Choroid plexus epithelial cell (primary cell): ENCODE results near the gene CCPG1.

Experiments
- DNase-seq: peaks from one replicate; pipeline ENCODE4 v3.0.0-alpha.2; 2010; ENCODE audit warnings: low read depth
- H3K4me3 ChIP-seq: 2 replicates; pipeline ENCODE4 v1.5.1; 2011; ENCODE audit warnings: low read depth, mild to moderate bottlenecking, control low read depth, low read length, moderate library complexity
- TF ChIP-seq, protein P1 (sequence below): conservative IDR thresholded peaks from 2 replicates; pipeline ENCODE4 v1.5.1; 2011; ENCODE audit warnings: low read depth, mild to moderate bottlenecking, control low read depth, inconsistent platforms, low read length, moderate library complexity

CCPG1 gene

DNA sequence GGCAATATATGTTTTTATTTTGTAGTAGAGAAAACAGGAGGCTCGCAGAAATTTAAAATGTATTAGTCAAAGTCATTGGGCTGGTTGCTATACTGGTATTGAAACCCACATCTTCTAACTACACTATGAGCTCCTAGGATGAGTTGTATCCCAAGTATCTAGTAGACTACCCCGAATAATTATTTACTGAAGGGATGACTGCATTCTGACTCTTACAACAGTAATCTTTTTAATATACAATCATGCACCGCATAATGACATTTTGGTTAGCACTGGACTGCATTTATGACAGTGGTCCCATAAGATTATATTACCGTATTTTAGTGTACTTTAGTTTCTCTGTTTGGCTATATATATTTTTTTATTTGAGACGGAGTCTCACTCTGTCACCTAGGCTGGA is 73.8 kb downstream of the CCPG1 start:
- TF ChIP-seq, protein P1, sequence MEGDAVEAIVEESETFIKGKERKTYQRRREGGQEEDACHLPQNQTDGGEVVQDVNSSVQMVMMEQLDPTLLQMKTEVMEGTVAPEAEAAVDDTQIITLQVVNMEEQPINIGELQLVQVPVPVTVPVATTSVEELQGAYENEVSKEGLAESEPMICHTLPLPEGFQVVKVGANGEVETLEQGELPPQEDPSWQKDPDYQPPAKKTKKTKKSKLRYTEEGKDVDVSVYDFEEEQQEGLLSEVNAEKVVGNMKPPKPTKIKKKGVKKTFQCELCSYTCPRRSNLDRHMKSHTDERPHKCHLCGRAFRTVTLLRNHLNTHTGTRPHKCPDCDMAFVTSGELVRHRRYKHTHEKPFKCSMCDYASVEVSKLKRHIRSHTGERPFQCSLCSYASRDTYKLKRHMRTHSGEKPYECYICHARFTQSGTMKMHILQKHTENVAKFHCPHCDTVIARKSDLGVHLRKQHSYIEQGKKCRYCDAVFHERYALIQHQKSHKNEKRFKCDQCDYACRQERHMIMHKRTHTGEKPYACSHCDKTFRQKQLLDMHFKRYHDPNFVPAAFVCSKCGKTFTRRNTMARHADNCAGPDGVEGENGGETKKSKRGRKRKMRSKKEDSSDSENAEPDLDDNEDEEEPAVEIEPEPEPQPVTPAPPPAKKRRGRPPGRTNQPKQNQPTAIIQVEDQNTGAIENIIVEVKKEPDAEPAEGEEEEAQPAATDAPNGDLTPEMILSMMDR = no peak
- DNase-seq = no peak
- H3K4me3 ChIP-seq = no peak overlapping the region

DNA sequence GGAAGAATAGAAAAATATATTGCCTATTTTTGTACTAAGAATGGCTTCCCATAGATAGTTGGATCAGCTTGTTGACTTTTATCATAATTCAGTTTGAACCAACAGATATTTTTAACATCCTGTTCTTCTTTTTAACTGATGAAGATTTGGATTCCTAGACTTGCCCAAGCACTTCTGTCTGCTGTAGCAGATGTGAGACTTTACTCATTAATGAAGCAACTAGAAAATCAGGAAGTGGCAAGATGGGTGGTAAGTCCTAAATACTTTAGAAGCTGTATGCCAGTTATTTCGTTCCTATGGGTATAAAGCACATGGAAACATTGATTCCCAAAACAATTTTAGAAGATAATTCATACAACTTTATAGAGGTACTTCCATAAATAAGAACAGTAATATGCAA is 80.8 kb downstream of the CCPG1 start:
- TF ChIP-seq, protein P1 = no peak
- no peak overlapping the region for H3K4me3 ChIP-seq
- DNase-seq = no peak

DNA sequence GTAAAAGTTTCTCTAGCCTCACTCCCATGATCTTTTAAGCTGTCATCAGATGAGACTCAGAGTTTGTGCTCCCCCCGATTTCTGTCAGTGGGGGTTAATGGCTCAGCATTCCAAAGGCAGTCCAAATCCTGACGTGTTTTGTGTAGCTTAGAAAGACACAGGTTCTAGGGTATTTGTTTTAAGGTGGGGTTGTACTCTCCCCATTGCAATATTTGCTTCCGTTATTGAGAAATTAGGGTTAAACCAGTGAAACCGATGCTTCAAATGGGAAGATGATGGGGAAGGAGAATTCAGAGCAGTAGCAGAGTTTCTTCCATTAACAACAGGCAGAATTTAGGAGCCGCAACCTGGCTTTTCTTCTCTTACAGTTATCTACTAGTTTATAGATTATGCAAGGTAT is 85.7 kb downstream of the CCPG1 start:
- TF ChIP-seq, protein P1 = no peak

DNA sequence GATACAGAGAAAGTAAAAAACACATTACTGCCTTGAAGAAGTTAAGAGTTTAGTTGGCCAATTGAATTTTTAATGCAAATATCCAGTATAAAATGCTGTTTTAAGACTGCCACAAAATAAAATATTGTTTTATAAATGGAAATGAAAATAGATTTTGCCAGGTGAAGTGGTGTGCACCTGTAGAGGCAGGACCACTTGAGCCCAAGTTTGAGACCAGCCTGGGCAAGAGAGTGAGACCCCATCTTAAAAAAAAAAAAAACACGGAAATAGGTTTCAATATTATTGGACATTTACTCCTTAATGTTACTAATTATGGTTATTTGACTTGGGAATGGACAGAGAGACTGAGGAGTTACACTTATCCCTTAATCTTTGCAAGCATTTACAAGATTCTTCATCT is 87.2 kb downstream of the CCPG1 start:
- TF ChIP-seq, protein P1 = no peak
- DNase-seq = no peak
- no peak overlapping the region for H3K4me3 ChIP-seq

More for the DNA sequence above, 85.7 kb downstream of the CCPG1 start:
- DNase-seq = no peak
- no peak overlapping the region for H3K4me3 ChIP-seq

DNA sequence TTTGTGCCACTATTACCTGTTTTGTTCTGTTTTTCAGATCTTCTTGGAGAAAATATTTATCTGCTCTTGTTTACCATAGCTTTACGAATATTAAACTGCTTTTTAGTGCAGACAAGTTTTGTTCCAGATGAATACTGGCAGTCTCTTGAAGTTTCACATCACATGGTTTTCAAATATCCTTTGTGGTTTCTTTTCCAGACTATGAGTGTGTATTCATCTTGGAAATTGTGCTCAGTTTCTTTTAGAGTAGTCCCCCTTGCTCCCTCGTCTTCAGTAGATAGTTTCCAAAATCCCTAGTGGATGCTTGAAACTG is 88.0 kb downstream of the CCPG1 start:
- peak overlapping the region; percentile 95 for H3K4me3 ChIP-seq
- DNase-seq = peak; percentile 34

DNA sequence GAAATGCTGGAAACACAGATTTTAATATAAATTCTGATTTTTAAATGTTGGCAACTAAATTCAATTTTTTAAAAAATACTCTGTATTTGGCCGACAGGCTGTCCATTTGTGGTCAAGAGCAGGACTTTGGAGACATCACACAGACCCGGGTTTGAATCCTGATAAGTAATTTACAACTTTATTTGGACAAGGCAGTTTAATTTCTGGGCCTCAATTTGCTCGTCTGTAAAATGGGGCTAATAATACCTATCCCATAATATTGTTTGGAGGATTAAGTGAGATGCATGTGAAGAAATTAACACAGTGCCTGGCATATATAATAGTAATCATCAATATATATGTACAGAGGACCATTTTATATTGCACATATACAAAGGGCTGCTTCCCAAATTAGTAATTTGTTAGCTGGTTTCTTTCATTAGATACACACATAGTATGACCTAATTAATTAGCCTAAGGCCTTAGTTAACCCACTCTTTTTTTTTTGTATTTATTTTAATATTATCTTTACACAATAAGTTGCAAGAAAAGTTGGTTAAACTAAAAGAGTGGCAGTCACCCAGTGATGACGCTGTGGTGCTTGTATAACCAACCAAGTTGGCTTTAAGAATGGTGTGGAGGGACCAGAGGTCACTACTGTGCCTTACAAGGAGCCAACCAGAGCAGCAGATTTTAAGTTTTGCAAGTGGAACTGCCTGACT is 88.5 kb downstream of the CCPG1 start:
- peak overlapping the region; percentile 95 for H3K4me3 ChIP-seq
- TF ChIP-seq, protein P1 = no peak
- peak; percentile 34 for DNase-seq

More for the DNA sequence above, 88.0 kb downstream of the CCPG1 start:
- TF ChIP-seq, protein P1 = no peak

DNA sequence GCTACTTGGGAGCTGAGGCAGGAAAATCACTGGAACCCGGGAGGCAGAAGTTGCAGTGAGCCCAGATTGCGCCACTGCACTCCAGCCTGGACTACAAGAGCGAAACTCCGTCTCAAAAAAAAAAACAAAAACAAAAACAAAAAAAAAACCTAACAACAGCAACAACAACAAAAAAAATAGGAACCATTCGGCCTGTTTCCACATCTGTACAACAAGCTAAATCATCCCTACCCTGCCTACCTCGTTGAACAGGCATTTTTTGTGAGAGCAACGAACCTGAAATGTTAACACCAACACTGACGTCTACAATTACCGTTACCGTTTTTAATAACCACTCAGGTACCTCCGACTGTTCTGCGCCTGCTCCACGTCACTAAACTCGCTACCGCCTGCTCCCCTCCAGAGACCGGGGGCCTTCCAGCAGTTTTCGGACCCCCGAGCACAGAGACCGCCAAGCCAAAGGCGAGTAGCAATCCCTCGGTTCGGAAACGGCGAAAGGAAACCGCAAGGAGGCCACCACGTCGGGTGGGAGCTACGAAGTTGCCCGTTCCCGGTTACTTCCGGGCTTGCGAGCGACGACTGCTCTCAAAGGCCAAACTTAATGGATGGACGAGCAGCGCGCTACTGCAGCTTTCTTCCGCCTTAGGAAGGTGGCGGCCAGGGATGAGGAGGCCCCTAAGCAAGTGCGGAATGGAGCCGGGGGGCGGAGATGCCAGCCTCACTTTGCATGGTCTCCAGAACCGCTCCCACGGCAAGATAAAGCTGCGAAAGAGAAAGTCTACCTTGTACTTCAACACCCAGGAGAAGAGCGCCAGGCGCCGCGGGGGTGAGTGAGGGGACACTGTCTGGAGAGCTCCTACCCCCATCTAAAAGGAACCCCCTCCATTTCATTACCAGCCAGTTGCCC is 89.3 kb downstream of the CCPG1 start, which contains the start of the genes PIGB and PIGBOS1:
Gene PIGB, plus strand, starts transcription at position 635 of the 907 bp plus-strand sequence. Its CDS starts 29 bp downstream, at position 664.
Gene PIGBOS1, minus strand, starts transcription at position 536 of the 907 bp plus-strand sequence. CDS start 1,331 bp downstream, outside the sequence.
- H3K4me3 ChIP-seq = peak within 1 kb of the TSS; percentile 95
- TF ChIP-seq, protein P1 = peak; percentile 26
- peak; percentile 93 for DNase-seq
